ENCODE results near the gene NLRP13.

GRCh38 chr19:55857974-55858373 lies 74.2 kb downstream of the NLRP13 start:
- TF ChIP-seq, protein P1, sequence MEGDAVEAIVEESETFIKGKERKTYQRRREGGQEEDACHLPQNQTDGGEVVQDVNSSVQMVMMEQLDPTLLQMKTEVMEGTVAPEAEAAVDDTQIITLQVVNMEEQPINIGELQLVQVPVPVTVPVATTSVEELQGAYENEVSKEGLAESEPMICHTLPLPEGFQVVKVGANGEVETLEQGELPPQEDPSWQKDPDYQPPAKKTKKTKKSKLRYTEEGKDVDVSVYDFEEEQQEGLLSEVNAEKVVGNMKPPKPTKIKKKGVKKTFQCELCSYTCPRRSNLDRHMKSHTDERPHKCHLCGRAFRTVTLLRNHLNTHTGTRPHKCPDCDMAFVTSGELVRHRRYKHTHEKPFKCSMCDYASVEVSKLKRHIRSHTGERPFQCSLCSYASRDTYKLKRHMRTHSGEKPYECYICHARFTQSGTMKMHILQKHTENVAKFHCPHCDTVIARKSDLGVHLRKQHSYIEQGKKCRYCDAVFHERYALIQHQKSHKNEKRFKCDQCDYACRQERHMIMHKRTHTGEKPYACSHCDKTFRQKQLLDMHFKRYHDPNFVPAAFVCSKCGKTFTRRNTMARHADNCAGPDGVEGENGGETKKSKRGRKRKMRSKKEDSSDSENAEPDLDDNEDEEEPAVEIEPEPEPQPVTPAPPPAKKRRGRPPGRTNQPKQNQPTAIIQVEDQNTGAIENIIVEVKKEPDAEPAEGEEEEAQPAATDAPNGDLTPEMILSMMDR (conservative IDR thresholded peaks at IDR 0.05; ENCODE audit: low read length): no peak
- no peak for TF ChIP-seq EZH2phosphoT487 (IDR thresholded peaks at IDR 0.05; ENCODE audit: borderline replicate concordance)
